PFSK-1 (cell line): ENCODE data around the gene DGKB.

Source experiments
- FOXP2 ChIP-seq: optimal IDR thresholded peaks from 2 replicates; pipeline ENCODE3; 2011; ENCODE audit warnings: borderline replicate concordance, control low read depth, inconsistent platforms; ENCODE audit not compliant: insufficient read depth; ENCODE audit errors: extremely low read length, extremely low read depth
- REST ChIP-seq, 2 experiments: IDR thresholded peaks; 2 replicates each; pipeline versions ENCODE4 v1.6.1 to v1.8.0; 2011 to 2012; ENCODE audit warnings: low read depth in 2 of 2, low read length in 2 of 2, control low read depth in 1 of 2, inconsistent platforms in 1 of 2, mild to moderate bottlenecking in 1 of 2, moderate library complexity in 1 of 2; ENCODE audit not compliant: insufficient read depth in 1 of 2

GRCh38 chr7:14270099-14270498, 632.5 kb downstream of the DGKB start:
- TF ChIP-seq REST (IDR thresholded peaks at IDR 0.05; ENCODE audit: insufficient read depth in 1 of 2, low read depth in 2 of 2, low read length in 2 of 2) = no peak
- TF ChIP-seq FOXP2 = no peak
